Stimulated activated CD4-positive, alpha-beta T cell treated with anti-CD3 and anti-CD28 coated beads, Interleukin-1b, Interleukin-23, amount 100 ng/mL, for 4 hours (primary cell): ENCODE results near the gene PROM2.

Experiments
- DNase-seq, 2 donors: peaks; one replicate each; pipeline ENCODE4 v3.0.0-alpha.2; 2020; ENCODE audit warnings: low read depth in 2 of 2

PROM2 gene

DNA sequence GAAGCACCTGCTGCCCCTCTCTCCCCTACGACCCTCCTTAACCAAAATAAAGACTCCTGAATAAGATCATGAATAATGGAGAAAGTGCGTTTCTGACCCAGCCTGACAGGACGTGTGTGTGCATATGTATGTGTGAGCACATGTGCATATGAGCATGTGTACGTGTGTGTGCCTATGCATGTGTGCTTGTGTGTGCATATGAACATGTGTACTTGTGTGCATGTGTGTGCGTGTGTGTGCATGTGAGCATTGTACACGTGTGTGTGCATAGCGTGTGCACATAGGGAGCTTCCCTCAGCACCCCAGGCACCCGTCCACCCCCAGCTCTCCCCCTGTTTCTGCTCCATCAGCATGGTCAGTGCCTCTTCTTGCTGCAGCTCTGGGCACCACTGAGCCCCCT, 33.6 kb downstream of the PROM2 start:
- no peak for DNase-seq

DNA sequence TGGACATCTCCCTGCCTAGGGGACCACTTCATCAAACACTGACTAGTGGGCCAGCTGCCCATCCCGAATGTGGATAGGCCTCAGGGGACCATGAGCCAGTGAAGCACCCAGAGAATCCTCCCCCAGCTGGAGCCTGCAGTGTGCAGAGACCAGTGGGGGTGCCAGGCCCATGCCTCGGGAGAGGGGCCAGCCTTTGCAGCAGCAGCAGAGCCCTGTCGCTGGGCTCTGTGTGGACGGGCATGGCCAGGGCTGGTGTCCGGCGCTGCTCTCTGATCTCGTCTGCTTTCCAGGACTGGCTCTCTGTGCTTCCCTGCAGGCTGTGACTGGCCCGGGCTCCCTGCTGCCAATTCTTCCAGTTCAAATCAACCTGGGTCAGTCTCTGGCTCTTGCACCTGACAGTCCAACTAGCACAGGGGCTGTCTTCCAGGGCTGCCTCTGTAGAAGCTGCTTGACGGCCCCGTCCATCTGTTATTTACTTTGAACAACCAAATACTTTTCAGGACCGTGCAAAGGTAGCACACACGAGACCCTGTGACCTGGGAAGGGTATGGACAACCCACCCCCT, 34.3 kb downstream of the PROM2 start:
- no peak for DNase-seq

DNA sequence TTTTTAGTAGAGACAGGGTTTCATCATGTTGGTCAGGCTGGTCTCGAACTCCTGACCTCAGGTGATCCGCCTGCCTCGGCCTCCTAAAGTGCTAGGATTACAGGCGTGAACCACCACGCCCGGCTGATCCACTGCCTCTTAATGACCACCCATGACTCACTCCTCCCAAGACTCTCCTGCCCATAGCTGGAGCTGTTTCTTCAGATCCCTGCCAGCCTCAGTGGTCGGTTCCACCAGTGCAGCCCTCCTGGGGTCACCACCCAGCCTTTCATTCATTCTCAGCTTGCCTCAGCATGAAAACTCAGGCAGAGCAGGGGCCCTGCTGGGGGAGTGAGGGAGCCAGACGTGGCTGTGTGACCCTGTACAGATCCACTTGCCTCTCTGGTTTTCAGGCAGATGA, 35.4 kb downstream of the PROM2 start:
- no peak for DNase-seq

DNA sequence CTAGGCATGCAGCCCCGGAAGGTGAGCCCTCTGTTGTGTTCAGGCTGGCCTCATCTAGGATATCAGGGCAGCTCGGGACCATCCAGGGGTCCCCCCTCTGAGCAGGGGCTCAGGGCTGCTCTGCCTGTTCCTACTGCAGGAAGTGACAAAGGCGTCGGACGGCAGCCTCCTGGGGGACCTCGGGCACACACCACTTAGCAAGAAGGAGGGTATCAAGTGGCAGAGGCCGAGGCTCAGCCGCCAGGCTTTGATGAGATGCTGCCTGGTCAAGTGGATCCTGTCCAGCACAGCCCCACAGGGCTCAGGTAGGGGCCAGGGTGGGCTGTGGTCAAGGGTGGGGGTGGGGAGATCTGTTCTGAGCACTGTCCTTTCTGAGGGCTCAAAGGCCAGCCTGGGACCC, 36.0 kb downstream of the PROM2 start:
- no peak for DNase-seq

DNA sequence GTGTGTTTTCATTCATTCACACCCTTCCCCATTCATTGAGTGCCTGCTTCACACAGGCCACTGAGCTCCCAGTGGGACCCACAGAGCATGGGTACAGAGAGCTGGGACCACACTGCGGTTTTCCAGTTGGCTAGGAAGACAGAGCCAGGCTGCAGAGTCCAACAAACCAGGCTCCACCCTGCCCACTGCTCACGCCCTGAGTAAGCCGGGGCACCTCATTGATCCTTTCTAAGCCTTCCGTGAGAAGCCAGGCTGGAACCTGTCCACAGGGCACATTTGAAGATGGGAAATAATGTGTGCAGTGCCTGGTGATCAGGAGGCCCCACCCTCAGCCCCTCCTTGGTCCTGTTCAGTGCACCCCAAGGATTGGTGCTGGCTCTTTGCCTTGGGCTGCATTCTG, 36.4 kb downstream of the PROM2 start:
- DNase-seq = no peak

DNA sequence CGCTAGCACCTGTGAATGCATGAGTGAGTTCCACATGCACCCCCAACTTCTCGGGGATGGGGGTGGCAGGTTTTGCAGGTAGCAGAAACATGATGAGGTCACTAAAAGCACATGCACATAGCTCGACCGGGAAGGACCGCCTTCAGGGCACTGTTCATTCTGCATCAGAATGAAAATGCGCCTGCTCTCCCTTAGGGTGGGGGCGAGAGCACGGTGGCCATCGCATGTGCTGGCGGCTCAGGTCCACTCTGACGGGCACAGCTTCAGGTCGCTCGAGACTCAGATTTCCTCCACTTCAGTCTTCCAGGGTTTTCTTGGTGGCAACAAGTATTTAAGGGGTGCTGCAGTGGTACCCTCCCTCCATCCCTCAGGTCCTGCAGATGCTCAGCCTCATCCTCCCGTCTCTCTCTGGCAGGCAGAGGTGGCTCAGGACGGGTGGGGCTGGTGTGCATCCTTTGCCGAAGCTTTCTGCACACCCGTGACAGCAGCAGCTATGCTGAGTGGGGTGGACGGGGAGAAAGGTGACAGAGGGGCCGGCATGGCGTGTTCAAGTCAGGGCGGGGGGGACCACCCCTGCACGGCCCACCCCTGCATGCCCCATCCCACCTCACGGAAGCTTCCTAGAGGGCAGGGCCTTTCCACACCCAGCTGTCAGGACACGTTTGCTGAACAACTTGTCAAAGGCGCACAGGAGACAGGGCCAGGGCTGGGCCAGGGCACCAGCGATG, 37.7 kb downstream of the PROM2 start:
- no peak for DNase-seq

DNA sequence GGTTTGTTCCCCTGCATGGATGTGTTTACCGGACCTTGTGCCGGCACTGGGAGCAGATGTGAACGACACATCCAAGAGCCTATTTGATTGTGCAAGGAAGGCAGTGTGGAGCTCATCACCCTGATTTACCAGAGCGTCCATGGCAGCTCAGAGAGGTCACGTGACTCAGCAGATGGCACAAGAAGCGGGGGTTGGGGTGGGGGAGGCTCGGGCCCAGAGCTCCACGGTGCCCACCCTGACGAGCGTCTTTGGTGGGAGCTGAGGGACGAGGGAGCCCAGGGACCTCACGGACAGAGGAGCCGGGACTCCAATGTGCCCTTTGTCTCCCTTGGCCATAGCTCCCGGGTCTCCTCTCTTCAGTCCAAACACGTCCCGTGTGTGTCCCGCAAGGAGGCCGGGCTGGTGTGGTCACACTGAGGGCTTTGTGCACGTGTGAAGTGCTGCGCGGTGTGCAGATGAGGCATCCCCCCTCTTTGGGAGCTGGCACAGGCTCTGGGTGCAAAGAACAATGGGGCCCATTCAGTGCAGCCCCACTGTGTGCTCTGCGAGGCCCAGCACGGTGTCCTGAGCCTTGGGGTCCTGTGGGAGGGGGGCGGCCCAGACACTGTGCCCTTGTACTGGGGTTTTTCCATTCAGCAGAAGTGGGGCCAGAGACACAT, 38.4 kb downstream of the PROM2 start:
- DNase-seq = no peak

DNA sequence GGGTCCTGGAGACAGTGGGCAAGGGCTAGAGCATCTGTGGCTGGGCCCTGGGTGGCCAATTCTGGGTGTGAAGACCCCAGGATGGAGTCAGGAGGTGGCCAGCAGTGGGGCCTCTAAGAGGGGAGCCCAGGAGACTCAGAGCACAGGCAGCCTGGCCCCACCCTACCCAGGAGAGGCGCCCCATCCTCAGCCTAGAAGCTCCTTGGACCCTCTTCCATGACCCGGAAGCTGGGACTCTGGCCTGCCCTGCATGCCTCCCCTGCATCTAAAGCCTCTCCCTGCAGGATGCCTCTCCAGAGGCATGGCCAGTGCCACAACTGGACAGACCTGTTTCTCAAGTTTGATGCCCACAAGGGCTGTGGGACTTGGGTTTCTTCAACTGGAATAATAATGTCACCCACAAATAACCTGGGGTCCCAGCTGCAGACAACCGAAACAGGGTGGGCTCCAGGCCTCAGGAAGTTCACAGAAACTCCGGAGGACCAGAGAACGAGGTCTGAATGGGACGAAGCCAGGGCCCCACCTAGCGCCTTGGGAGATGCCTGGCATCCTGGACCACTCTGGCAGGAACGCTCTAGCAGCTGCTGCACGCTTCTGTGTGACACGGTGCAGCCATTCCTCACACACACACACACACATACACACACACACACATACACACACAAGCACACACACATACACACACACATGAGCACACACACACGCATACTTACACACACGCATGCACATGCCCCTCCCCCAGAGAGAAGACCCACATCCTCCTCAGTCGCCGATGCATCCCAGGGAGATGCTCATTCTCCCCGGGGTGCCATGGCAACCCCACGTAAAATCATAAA, 39.3 kb downstream of the PROM2 start:
- DNase-seq = no peak

DNA sequence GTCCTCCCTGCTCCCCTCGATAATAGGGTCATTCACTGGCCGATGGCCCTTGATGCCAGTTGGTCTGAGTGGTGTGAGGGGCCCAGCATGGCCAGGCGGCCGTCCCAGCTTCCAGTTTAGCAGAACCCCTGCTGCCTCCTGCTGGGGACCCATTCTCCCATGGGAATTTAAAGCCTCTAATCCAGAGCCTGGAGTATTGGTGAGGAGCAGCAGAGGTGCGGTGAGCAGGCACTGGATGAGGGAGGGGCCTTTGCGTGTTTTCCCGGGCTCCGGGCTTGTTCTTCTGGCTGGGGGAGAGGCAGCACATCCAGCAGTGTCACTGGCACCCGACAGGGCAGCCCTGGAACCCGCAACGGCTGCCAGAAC, 40.3 kb downstream of the PROM2 start:
- DNase-seq = no peak

DNA sequence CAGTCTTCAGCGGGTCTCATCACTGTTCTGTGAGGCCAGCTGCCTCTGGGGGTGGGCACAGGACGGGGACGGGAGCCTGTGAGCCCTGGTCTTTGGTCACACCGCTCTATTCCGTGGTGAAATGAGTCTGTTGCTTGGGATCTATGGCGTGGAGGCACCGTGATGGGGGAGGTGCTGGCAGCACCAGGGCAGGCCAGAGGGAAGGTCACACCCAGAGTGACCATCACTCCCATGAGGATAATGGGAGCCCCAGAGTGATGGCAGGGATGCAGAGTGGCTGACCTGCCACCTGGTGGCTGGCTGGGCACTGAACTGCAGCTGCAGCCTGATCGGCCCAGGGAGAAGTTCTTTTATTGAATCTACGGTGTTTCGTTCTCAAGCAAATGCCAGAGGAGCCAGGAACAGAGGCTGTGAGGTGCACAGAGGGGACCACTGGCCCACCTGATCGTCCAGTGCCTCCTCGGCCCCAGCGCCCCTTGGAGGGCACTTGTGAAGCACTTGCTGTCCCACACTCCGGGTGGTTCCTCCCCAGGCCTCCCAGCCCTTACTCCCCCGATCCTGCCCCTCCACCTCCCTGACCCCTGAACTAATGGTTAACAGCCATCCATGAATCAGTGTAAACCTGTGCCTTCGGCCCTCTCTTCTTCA, 40.8 kb downstream of the PROM2 start:
- no peak for DNase-seq

DNA sequence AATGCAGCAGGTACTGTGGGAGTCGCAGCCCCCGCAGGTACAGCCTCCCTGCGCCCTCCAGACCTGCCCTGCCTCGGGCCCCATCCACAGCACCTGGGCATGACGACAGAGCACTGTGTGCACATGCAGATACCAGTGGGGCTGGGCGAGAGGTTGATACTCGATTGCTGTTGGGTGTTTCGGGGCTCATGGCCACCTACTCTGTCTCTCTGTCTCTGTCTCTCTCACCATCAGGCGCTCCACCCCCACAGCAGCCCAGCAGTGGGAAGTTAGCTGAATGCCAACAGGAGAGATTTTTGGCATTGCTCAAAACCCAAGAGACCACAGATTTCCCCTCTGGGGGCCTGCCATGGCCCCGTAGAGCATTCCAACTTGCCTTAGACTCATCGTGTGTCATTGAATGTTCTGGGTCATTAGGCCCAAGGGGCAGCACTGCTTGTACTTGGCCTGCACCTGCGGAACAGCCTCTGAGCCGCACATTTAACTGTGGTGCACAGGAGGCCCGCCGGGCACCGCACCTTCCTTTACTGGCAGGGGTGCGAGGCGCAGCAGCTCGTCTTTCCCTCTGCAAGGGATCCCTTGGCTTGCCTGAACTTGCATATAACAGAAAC, 41.7 kb downstream of the PROM2 start:
- DNase-seq = no peak

DNA sequence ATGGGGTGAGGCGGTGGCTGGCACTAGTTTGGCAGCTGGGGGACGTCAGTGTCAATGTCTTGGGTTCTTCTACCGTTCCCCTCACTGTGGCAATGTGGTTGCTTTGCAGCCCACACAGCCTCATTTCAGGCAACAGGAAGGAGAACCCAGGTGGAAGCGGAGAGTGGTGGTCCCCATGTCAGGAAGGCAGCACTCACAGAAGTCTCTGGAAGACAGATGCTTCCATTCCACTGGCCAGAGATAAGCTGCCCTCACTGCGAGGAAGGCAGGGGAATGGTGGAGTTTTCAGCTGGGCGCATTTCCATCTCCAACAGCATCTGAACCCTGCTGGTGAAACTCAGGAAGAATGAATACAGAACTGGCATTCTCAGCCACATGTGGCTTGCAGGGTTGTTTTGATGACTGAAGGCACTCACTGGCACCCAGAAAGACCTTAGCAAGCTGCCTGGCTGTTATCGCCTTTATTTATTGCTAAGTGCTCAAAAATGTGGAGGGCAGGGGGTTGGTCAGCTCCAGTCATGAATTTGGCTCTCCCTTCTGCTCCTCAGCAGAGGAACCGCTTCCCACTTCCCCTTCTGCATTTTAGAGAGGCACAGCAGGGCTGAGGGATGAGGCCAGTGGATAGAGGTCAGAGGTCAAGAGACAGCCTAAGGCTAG, 42.3 kb downstream of the PROM2 start:
- no peak for DNase-seq

DNA sequence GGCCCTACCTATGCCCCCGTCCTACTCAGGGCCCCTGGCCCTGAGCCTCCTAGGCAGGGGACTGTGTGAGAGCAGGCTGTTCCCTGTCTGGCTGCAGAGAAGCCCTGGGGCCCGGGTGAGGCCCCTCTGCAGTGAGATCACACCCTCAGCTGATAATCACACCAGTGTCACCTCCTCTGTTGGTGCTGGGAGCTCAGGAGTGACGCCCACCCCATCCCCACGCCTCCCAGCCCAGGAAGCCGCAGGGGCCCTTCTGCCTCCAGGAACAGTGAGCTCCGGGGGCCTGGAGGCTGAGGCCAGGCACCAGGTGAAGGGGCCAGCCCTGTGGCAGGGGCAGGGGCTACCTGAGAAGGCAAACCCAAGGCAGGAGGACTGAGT, 42.9 kb downstream of the PROM2 start:
- DNase-seq = no peak

DNA sequence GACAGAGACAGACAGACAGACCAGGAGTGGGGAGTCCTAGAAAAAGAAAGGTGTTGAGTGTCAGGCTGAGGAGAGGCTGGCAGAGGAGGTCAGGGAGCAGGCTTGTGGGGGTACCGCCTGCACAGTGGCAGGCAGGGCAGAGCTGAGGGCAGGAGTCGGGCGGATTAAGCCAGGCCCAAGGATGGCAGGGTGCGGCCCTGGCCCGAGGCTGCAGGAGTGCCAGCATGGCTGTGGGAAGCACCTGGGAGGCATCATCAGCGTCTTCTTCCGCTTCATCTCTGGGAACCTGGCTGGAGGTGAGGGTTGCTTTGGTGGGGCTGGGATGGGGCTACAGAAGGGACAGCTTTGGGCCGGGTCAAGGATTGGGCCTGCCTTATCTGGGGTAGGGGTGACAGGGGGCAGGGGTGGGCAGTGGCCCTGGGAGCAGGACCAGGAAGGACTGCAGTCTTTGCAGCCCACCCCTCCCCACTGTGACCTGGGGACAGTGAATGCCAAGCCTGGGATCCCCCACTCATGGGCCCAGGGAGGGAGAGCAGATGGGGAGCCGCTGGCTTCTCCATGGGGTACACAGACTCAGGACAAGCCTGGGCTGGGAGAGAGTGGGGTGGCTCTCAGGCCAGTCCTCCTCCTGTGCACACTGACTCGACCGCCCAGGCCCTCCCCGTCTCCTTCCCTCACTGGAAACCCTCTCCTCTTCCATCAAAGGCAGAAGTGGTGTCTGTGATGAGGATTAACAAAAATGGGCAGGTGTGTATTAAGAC, 43.6 kb downstream of the PROM2 start:
- no peak for DNase-seq

DNA sequence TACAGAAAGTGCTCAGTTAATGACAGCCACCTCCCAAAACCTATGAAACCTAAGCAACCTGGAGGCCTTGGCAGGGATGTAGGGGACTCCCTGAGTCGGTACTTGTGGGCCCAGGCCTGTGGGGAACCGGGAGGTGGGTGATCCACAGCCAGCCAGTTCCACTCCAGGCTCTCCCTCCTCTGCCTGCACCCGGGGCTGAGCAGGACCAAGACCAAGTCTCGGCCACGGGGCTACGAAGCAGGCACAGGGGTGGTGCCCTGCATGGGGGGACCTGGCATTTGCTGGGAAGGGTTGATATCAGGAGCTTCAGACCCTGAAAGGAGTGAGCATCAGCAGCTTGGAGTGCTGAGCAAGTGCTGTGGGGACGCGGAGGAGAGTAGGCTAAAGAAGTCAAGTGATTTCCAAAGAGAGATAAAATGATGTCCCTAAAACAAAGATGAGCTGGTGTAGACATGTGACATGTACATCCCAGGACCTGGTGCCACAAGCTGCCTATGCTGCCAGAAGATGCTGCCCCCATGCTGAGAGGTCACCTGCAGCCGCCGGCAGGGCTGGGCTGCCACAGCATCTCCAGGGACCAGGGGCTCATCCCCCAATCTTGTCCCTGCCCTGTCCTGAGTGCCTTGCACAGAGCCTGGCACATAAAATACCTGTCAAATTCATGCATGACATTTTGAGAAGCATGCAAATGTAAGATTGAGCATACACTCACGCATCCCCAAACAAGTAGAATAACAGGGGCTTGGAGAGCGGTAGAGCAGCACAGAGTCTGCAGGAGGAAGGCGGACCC, 44.4 kb downstream of the PROM2 start:
- no peak for DNase-seq

DNA sequence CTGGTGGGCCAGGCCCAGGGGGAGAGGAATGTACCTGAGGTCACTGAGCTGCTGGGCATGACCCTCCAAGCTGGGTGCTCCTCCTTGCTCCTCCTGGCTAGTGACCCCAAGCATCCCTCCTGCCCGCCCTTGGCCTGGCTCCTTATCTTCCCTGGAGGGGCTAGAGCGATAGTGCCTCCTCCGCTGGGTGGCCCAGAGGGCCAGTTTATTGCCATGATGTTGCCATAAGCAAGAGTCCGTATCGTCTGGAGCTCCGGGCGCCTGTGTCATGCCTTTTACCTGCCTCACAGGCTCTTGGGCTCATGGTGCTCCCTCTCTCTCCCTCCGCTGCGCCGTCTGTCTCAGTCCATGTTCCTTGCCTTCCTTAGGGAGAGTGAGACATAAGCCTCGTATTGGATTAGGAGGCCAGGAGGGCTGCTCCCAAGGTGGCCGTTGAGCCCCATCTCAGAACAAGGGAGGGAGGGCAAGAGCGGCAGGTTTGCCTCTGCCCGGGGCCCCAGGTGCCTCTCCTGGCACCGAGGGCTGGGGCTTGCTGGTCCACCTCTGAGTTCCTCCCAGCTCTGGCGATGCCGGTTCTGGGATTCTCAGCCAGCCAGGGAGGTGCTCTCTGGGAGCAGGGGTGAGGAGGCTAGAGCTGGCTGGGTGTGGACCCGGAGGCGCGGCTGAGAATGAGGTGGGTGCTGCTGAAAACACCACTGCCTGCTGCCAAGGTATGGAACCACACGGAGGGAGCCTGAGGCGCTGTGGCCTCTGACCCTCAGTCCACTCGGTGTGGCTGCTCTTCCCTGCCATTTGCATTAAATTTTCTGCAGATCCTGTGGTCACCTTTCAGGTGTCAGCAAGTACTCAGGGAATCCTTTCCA, 45.5 kb downstream of the PROM2 start:
- no peak for DNase-seq

DNA sequence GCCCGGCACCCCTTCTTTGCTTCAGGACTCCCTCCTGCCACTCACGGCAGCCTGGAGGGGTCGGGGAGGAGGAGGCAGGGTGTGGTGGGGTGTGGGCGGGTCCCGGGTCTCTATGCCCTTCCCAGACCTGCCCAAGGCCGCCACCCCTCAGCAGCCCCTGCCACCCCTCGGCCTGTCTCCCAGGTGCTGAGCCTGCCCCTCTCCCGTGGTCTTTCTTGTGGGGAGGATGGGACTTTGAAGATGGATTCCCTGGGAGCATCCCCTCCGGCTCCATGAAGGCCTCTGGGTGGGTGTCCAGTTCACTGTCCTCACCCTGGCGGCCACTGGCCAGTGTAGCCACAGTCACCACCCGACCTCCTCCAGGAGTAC, 46.1 kb downstream of the PROM2 start:
- DNase-seq = no peak

DNA sequence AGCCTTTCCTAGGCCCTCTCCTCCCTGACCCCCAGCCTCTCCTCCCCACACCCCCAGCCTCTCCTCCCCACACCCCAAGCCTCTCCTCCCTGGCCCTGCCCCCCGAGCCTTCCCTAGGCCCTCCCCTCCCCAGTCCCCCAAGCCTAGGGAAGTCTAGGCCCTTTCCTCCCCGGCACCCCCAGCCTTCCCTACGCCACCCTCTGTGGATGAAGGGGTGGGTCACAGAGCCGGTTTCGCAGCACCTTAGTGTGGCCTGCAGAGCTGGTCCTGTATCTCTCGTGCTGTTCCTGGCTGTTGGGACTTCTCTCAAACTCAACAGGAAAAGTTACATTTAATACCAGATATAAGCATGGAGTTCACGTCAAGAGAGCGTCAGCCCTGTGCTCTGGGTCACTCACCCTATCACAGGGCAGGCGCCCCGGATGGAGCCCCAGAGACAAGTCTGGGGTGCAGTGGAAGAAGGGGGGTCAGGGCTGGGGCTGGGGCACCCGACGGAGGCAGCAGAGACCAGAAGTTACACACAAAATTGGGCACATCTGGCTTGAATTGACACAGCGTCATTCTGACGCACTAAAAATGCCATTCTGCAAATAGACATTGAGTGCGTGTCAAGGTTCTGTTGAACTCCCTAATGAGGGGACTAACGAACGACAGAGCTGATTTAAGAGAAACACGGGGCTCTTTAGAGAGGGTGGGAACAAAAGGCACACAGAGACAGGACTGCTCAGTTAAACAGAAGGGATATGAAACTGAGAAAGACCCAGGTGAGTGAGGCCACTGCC, 46.9 kb downstream of the PROM2 start:
- no peak for DNase-seq
